ENCODE data around the gene CD164L2.
A peak's percentile ranks its signal among the peaks of the same experiment; 100 is the strongest.

CD164L2 gene

DNA sequence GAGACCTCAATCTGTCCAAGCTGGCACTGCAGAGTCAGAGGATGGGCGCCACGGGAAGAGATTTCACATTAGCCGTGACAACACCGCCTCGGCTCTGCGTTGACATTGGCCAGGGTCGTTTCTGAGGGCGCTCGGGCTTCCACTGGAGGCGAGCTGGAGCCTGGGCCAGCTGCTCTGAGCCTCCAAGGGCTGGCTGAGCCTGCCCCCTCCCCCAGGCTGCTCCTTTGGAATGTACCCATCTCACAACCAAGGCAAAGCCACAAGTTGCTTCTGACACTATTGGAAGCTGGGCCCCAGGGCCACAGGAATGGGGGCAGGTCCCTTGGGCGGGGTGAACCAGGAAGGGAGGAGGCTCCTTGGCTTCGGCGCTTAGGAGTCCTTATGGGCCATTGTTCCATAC is 21.9 kb upstream of the CD164L2 start:
- no peak for DNase-seq (ENCODE audit: low read depth)

DNA sequence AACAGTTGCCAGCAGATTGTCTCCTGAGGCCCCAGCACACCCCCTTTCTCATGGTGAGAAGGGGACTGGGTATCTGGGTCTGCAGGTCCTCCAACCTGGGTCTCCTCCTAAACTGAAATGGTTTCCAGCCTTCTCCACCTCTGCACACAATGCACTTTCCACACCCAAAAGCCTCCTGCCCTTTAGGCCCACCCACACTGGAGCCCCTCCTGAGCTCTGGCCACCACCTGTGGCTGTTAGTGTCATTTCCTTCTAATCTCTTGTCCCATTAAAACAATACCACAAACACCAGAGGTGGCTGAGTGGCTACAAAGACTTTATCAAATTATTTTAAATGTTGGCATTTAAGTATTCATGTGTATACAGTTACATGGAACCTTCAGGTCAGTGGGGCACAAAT is 20.8 kb upstream of the CD164L2 start:
- no peak for DNase-seq (ENCODE audit: low read depth)

DNA sequence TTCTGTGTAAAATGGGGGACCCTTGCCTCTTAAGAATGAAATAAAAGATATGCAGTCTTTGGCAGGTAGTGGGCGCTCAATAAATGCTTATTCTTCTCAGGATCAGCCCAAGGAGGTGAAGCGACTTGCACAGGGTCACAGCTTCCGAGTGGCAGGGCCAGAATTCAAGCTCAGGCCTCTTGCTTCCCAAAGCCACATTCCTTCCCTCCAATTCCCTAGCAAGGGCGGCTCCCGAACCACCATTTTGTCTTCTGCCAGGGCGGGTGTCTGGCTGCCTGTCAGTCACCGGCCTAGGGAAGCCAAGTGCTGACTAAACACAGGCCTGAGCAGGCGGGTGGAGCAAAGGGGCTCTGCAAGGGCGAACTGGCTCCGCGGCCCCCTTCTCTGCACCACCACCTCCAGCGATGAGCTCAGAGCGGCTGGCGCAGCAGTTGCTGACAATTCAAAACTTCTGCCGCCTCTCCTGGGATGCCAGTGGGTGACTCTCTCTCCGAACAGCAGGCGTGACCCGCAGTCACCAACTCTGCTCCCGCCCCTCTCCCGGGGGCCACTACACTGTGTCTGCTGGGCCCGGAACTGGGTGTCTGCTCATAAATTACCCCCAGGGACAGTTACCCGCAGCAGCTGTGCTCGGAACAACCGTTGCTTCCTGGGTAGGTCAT is 20.1 kb upstream of the CD164L2 start:
- no peak for DNase-seq (ENCODE audit: low read depth)

DNA sequence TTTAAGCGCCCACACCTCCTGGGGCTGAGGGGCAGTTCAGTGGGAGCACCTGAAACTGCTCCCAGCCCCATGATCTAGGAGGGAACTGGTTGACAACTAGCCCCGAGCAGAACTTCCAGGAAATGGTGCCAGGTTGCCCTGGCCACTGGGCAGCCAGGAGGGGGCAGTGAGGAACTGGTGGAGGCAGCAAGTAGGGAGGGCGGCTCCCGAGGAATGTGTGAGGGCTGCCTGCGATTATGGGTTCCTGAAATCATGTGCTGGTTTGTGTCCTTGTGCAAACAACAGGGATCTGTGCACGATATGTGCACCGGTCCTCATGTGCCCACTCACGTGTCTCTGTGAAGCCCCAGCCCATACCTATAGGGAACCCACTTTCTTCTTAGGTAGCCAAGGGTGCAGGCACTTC is 19.2 kb upstream of the CD164L2 start:
- DNase-seq (ENCODE audit: low read depth), result no peak

DNA sequence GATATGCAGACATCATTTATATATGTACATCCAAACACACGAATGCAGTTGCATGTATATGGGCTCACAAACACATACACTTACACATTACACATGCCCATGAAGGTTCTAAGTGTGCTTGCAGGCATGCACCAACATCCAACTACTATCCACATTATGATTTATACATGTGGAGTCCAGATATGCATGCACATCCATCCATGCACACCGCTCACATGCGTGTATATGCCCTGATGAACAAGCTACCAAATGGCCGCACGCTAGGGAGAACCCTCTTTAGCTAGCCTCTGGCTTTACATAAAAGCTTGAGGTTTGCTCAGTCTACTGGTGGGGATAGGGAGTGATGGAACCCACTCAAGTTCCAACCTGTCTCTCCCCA is 17.8 kb upstream of the CD164L2 start:
- no peak for DNase-seq (ENCODE audit: low read depth)

DNA sequence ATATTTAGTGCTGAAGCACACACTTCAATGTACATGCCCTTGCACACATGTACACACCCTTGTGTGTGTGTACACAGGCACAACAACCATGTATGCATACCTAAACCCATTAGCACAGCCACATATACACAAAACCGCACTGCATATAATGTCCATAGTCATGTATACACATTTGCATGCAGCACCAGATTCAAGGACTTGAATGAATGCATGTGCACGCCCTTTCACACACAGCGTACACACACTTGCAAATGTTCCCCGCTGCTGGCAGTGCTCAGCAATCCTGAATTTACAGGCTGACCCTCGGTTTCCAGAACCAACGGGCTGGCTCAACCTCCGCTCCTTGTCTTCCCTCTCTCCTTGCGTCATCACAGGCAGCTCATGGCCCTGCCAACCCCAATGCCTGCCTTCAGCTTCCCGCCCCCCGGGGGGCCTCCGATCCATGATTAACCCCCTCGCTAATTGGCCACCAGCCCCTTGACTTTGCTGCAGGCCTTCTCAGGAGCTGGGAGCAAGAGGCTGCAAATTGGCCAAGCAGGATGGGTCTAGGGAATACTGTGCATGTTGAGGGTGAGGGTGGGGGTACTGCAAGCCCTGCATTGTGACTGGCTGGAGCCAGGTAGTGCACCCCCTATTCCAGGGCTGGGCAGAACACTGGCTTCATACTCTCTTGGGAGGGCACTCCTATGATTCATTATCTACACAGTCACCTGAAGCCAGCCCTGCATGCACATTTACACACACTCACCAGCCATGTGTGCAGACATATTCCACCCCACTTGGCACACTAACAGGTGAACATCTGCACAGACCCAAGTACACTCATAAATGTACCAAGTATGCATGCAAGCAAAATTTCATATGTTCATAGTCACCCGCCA is 17.2 kb upstream of the CD164L2 start:
- no peak for DNase-seq (ENCODE audit: low read depth)

DNA sequence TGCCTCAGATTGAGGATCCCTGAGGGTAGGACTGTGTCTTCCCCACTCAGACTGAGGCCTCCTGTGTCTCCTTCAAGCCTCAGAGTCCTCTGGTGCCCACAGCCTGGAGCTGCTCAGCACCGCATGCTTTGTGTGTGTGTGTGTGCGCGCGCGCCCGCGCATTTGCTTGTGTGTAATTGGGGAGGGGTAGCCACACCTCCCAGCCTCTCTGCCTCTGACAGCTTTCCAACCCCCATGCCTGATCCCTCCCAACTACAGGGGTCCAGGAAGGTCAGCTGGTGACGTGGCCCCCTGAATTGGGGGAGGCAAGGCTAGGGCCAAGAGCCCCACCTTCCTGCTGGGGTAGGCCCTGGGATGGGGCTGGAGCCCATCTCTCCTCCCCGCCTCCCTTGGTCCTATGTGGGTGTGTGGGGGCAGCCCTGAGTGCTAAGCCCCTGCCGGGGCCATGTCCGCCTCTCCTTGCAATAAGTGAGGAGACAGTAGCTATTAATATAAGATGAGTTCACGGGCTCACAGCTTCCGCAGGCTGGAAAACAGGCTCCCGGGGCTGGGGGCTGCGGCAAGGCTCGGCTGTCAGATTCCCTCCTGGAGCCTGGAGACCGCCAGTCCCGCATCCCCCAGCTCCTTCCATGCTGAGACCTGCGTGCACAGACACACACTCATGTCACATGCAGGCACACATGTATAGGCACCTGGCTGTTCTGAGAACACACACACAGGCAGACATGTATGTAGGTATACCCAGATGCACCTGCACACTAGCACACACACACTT is 16.3 kb upstream of the CD164L2 start:
- no peak for DNase-seq (ENCODE audit: low read depth)

DNA sequence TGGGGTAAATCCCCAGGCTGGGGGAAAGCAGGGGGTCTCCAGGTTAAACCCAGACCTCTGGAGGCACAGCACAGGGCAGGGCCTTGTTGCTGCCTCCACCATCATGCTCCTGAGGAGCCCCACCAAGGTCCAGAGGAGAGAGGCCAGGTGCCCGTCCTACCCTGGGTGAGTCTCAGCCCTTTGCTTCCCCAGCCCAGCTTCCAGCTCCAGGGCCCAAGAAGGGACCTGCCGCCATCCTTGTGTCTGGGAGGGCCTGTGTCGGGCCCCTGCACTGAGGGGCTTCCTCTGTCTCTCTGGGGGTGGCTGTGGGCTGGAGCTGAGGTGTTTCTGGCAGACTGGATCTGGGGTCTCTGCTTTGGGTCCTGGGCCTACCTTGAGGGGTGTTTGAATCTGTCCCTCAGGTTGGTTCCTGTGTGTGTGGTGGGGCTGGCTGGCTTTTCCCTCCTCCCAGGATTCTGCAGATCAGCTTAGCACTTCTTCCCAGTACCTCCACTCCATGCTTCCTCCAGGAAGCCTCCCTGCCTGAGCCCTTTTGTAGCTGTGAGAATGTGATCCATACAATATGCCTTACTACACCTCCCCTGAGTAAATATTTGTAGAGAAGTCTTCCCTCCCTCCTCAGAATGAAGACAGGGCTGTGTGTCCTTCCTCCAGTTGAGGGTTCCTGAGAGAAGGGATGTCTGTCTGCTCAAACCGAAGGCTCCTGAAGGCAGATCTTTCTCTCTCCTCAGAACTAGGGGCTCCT is 15.4 kb upstream of the CD164L2 start:
- DNase-seq (ENCODE audit: low read depth), result no peak

DNA sequence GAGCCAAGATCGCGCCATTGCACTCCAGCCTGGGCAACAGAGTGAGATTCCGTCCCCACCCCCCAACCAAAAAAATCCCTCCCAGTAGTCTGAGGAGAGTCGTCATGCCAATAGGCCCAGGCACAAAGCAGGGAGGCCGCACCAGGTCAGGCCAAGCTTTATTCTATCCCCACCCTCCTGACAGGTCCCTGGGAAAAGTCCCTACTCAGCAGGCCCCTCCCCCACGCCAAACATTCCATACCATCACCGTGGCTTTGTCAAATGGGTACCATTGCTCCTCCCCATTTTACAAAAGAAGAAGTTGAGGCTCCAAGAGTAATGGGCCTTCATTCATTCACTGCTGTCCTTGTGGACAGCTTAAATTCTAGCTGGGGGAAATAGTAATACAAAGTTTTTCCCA is 14.6 kb upstream of the CD164L2 start:
- no peak for DNase-seq (ENCODE audit: low read depth)

DNA sequence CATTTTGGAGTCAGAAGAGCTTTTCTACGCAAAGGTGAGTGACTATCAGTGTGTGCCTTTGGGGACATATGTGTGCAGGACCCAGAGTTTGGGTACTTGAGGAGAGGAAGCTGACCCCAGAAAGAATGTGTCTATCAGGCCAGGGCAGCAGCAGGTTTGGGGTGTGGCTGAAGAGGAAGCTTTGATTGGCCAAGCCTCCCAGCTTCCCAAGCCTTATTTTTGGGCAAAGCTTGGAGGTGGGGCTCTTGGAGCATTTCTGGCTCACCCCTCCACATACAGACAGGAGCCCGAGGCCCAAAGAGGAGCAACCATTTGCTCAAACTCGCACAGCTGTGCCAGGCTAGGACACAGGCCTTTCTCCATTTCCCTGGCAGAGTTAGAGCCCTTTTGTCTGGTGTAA is 14.0 kb upstream of the CD164L2 start:
- DNase-seq (ENCODE audit: low read depth), result no peak

DNA sequence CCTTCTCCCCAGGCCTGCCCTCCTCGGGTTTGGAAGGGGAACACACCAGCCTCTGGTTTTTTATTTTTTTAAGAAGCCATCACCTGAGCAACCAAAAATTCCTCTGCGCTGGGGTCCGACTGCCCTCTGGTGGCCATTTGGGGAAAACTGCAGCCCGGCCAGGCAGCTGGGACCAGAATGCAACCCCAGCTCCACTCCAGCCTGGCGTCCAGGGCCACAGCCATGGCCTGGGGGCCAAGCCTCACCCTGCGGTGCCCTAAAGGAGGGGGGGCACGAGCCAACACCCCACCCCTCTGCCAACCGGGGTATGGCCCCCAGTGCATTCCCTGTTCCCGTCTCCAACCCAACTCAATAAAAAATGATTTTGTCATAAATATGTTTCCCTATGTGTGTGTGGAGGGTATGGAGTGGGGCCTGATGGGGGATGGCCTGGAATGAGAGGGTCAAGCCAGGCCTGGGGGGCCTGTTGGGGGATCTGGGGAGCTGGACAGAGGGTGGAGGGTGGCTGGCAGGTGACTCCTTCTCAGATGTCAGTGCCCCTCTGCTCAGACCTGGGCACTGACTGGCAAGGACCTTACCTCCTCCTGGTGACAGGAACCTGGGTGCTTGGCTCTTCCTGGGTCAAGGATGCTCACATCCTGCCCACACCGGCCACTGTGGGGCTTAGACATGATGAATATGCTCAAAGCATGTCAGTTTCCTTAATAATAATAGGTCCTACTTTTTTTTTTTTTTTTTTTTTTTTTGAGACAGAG is 12.5 kb upstream of the CD164L2 start:
- peak; percentile 46 for DNase-seq (ENCODE audit: low read depth)

DNA sequence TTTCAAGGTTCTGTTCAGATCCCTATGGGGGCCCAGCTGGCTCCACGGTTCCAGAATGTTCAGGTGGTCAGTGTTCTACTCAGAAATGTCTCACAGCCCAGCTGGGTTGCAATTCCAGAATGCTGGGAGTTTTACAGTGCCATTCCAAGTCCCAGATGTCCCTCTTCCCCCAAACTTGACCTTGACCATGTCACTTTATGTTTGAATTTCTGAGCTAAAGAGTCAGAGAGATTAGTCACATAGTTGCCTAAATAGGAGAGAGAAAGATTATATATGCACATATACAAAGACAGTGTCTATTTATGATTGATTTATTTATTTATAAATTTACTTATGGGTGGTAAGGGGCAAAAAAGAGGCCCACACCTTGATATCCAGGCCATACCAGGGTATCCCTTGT is 11.8 kb upstream of the CD164L2 start:
- DNase-seq (ENCODE audit: low read depth), result no peak

DNA sequence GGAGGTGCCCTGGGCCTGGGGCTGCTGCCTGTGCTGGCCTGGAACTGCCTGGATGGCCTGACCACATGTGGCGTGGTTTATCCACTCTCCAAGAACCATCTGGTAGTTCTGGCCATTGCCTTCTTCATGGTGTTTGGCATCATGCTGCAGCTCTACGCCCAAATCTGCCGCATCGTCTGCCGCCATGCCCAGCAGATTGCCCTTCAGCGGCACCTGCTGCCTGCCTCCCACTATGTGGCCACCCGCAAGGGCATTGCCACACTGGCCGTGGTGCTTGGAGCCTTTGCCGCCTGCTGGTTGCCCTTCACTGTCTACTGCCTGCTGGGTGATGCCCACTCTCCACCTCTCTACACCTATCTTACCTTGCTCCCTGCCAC is 11.1 kb upstream of the CD164L2 start:
- DNase-seq (ENCODE audit: low read depth), result no peak

DNA sequence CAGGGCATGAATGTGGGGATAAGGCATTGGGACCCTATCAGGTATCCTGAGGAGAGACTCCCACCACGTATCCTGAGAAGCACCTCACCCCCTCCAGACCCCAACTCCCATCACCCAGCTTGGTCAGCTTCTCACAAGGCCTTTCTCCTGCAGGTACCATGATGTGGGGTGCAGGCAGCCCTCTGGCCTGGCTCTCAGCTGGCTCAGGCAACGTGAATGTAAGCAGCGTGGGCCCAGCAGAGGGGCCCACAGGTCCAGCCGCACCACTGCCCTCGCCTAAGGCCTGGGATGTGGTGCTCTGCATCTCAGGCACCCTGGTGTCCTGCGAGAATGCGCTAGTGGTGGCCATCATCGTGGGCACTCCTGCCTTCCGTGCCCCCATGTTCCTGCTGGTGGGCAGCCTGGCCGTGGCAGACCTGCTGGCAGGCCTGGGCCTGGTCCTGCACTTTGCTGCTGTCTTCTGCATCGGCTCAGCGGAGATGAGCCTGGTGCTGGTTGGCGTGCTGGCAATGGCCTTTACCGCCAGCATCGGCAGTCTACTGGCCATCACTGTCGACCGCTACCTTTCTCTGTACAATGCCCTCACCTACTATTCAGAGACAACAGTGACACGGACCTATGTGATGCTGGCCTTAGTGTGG is 10.6 kb upstream of the CD164L2 start:
- no peak for DNase-seq (ENCODE audit: low read depth)

DNA sequence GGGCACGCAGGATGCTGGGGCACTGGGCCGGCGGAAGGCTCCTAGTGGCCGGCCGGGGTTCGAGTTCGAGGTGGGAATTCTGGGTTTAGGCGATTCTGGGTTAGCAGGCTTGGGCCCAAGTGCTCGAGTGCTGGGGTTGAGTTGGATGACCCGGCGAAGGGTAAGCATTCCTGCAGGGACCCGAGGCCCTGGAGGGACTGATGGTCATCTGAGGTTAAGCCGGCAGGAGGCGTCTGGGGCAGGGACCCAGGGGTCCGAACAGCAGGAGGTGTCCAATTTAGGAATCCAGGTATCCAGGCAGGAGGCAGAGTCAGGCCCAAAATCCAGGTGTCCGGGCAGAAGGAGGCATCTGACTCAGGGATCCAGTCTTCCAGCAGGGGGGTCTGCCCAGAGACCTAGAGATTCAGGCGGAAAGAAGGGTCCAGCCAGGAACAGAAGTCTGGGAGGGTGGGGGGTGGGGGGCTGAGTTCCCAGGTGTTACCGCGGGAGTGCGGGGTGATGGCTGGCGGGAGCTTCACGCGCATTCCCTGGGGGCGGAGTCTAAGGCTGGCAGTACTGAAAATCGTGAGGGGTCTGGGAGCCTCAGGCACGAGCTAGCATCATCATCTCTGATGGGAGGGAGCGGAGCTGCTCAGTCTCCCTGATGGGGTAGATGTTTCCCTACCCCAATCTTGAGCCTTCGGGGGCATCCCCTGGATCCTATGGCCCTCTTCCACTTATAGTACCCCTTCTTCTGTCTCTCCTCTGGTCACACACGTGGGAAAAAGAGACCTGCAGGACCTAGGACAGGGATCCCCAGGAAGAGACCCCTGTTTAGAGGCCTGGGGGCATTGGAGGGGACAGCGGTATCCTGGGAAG is 9.9 kb upstream of the CD164L2 start:
- DNase-seq (ENCODE audit: low read depth), result no peak

DNA sequence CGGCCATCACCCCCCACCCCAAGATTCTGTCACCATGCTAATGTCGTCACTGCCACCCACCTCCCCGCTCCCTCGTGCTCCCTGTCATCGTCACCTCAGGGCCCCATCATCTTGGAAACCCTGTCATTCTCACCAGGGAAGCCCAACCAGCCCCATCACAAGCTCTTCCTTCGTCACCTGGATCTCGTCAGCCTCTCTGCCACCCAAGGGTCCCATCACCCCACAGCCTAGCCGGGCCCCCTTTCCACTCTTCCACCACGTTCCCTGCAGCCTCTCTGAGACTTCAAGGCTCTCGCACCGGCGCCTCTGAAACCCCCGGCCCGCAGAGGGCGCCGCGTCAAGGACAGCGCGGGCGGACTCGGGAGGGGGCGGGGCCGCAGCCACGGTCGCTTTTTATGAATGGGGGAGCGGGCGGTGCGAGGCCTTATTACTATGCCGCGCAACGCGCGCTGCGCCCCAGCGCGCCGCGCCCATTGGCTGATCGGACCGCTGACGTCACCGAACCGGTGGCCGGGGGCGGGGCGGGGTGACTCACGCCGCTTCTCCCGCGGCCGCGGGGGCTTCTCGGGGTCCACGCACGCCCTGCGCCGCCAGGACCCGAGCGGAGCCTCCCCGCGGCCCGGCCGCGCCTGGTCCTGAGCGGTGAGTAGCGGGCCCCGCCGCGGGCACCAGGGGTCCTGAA is 9.1 kb upstream of the CD164L2 start, which contains the start of gene GPR3:
Gene GPR3 (plus strand): TSS at position 527 of the 682 bp plus-strand sequence. CDS start 1,177 bp downstream, outside the sequence.
- peak; percentile 90 for DNase-seq (ENCODE audit: low read depth)

DNA sequence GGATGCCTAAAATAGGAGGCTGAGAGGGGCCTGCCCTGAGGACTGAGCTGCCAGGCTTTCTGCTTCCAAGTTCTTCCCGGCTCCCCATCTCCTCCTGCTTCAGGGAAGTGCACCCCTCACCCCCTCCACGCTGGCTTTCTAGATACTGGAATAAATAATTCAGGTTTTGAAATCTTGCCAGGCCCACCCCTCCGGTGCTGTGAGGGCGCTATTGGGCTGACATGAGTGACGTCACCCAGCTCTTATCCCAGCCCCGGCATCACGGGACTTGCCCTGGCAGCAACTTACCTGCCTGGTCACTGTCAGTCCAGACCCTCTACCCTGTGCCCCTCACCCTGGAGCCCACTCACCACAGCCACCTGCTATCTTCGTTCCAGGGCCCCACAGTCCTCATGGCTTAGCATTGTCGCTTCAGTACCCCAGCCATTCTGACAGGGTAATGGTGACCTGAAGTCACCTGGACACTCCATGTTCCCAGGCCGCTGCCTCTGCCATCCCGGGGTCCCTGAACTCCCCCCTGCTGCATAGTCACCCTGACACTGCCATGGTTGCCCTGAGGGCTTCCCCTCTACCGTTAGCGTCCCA is 8.5 kb upstream of the CD164L2 start:
- DNase-seq (ENCODE audit: low read depth), result no peak

DNA sequence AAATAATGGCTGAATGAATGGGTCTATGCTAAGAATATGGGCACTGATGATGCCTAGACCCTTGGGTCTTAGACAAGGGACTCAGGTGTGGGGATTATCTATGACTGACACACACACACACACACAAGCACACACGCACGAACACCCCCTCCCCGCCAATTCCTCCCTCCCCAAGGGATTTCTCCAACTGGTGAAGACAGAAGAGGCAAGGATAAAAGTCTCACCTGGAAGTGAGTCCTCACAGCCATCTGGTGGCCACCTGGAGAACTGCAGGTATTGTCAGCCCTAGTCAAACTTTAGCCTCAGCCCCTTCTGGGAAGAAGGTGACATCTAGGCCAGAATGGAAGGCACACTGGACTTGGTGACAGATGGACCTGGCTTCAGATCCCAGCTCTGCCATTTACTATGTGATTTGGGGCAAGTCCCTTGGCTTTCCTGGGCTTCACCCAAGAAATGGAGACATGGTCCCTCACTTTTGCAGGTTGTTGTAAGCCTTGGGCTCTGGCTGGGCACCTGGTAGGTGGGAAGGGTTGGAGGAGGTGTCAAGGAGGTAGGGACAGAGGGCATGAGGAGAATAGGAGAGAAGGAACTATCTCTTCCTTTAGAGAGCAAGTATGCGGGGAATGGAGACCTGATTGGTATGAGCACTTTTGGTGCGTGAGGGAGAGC is 5.3 kb upstream of the CD164L2 start:
- DNase-seq (ENCODE audit: low read depth), result peak; percentile 47

Measured in stimulated activated CD8-positive, alpha-beta memory T cell treated with anti-CD3 and anti-CD28 coated beads, Interleukin-15, amount 100 ng/mL, for 24 hours (primary cell).